B cell (primary cell): Measurements from ENCODE around the gene TFB1M.

Source experiments
- EZH2 ChIP-seq: IDR thresholded peaks from 2 replicates; pipeline ENCODE4 v1.6.1; 2012; ENCODE audit warnings: borderline replicate concordance, low read depth, mild to moderate bottlenecking, moderate library complexity, low read length; ENCODE audit not compliant: insufficient read depth, poor library complexity, severe bottlenecking
- TF ChIP-seq, protein P1 (sequence below): fragments of 200-600 bp; IDR thresholded peaks from one replicate; pipeline ENCODE4 v1.8.0; 2022; ENCODE audit warnings: antibody characterized with exemption, mild to moderate bottlenecking

GRCh38 chr6:155260686-155261085 lies 53.6 kb downstream of the TFB1M start:
- TF ChIP-seq, protein P1, sequence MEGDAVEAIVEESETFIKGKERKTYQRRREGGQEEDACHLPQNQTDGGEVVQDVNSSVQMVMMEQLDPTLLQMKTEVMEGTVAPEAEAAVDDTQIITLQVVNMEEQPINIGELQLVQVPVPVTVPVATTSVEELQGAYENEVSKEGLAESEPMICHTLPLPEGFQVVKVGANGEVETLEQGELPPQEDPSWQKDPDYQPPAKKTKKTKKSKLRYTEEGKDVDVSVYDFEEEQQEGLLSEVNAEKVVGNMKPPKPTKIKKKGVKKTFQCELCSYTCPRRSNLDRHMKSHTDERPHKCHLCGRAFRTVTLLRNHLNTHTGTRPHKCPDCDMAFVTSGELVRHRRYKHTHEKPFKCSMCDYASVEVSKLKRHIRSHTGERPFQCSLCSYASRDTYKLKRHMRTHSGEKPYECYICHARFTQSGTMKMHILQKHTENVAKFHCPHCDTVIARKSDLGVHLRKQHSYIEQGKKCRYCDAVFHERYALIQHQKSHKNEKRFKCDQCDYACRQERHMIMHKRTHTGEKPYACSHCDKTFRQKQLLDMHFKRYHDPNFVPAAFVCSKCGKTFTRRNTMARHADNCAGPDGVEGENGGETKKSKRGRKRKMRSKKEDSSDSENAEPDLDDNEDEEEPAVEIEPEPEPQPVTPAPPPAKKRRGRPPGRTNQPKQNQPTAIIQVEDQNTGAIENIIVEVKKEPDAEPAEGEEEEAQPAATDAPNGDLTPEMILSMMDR = no peak
- no peak for TF ChIP-seq EZH2
